K562 (cell line): ENCODE results near the gene MYO1F. TPM values are rescaled to one million over a fixed set of nuclear protein-coding genes. Genes with fewer than 3 reads are reported as not detected.

ENCODE experiments used
- ARID2 ChIP-seq: fragments of 450-650 bp; IDR thresholded peaks from 2 replicates; pipeline ENCODE4 v1.6.1; 2017; ENCODE audit warnings: antibody characterized with exemption, mild to moderate bottlenecking
- CAMTA2 ChIP-seq: fragments of 250-450 bp; sonication (Bioruptor Pico); conservative IDR thresholded peaks from 2 replicates; pipeline ENCODE4 v1.5.1; 2022
- CBFA2T3 ChIP-seq: fragments of 450-650 bp; IDR thresholded peaks from 2 replicates; pipeline ENCODE4 v1.6.1; 2017
- CTBP1 ChIP-seq: fragments of 450-650 bp; IDR thresholded peaks from 2 replicates; pipeline ENCODE4 v1.6.1; 2016; ENCODE audit warnings: borderline replicate concordance
- DACH1 ChIP-seq: fragments of 450-650 bp; IDR thresholded peaks from 2 replicates; pipeline ENCODE4 v1.6.1; 2018; ENCODE audit not compliant: partially characterized antibody
- FIP1L1 ChIP-seq: fragments of 200-400 bp; formaldehyde crosslinking; IDR thresholded peaks from 2 replicates; pipeline ENCODE4 v1.6.1; 2018; ENCODE audit warnings: mild to moderate bottlenecking, low read depth, low read length; ENCODE audit not compliant: poor library complexity, severe bottlenecking
- HMGN3 ChIP-seq: IDR thresholded peaks from 2 replicates; pipeline ENCODE4 v1.6.1; 2011; ENCODE audit warnings: borderline replicate concordance, low read depth, mild to moderate bottlenecking, mixed read lengths, low read length; ENCODE audit not compliant: insufficient read length; ENCODE audit errors: extremely low read depth
- HSF4 ChIP-seq: fragments of 250-450 bp; sonication (Bioruptor Pico); IDR thresholded peaks from 2 replicates; pipeline ENCODE4 v2.1.2; 2022; ENCODE audit warnings: mild to moderate bottlenecking, moderate library complexity, borderline replicate concordance
- KLF10 ChIP-seq: fragments of 250-450 bp; sonication (Bioruptor Pico); IDR thresholded peaks from 2 replicates; pipeline ENCODE4 v1.6.1; 2021; ENCODE audit warnings: matching md5 sums
- RFX5 ChIP-seq: IDR thresholded peaks from 2 replicates; pipeline ENCODE4 v1.6.1; 2011; ENCODE audit warnings: low read depth, mild to moderate bottlenecking, improper control_type of control experiment, low read length
- RFX7 ChIP-seq: fragments of 250-450 bp; sonication (Bioruptor Pico); IDR thresholded peaks from 2 replicates; pipeline ENCODE4 v1.5.1; 2021; ENCODE audit warnings: mild to moderate bottlenecking
- SIRT6 ChIP-seq: IDR thresholded peaks from one replicate; pipeline ENCODE4 v1.6.1; 2012; ENCODE audit warnings: low read depth, mild to moderate bottlenecking, control low read depth, inconsistent platforms, low read length, moderate library complexity
- SNIP1 ChIP-seq: fragments of 450-650 bp; IDR thresholded peaks from 2 replicates; pipeline ENCODE4 v1.7.1; 2017; ENCODE audit warnings: low read depth, mild to moderate bottlenecking
- SP1 ChIP-seq: sonication (generic); formaldehyde crosslinking; IDR thresholded peaks from 2 replicates; pipeline ENCODE4 v1.8.1; 2022; ENCODE audit warnings: mild to moderate bottlenecking, missing genetic modification reagents
- ZNF24 ChIP-seq: fragments of 450-650 bp; IDR thresholded peaks from 2 replicates; pipeline ENCODE4 v1.6.1; 2016
- ZNF263 ChIP-seq: sonication (generic); formaldehyde crosslinking; IDR thresholded peaks from 2 replicates; pipeline ENCODE4 v1.8.0; 2022; ENCODE audit warnings: mild to moderate bottlenecking, missing genetic modification reagents, borderline replicate concordance
- polyA plus RNA-seq, 8 experiments: library from polyadenylated mRNA; depleted of rRNA in 4 of 8; stranded (reverse) in 5 of 8; unstranded in 3 of 8; fragments of >200 nt; fragmentation: Nextera tagmentation in 2 of 8; fragmentation: Illumina TruSeq in 1 of 8; extraction: Ambion mirVana in 2 of 8; extraction: Trizol in 1 of 8; gene quantifications; 2 replicates each; pipeline versions ENCODE4 v1.2.1 to v1.2.3, GENCODE V29; 2011 to 2014; ENCODE audit warnings: inconsistent platforms in 1 of 8, missing spikeins in 1 of 8
- total RNA-seq, 7 experiments: library from RNA; depleted of rRNA in 6 of 7; stranded (reverse); fragments of >200 nt in 6 of 7; fragmentation: Illumina TruSeq in 2 of 7; extraction: Trizol in 2 of 7; gene quantifications; 2 replicates each; pipeline versions ENCODE4 v1.2.1 to v1.2.3, GENCODE V29; 2011 to 2021; ENCODE audit warnings: low replicate concordance in 1 of 7
- TF ChIP-seq, protein P1 (sequence below): fragments of 250-450 bp; sonication (Bioruptor Pico); IDR thresholded peaks from 2 replicates; pipeline ENCODE4 v1.5.0; 2021
- TF ChIP-seq, protein P2 (sequence below): fragments of 450-650 bp; IDR thresholded peaks from 2 replicates; pipeline ENCODE4 v1.6.1; 2016; ENCODE audit warnings: missing biosample characterization, missing genetic modification characterization
- TF ChIP-seq, protein P3 (sequence below): fragments of 450-650 bp; IDR thresholded peaks from 2 replicates; pipeline ENCODE4 v1.6.1; 2017; ENCODE audit warnings: mild to moderate bottlenecking, moderate library complexity
- TF ChIP-seq, protein P4 (sequence below), 2 experiments: fragments of 450-650 bp; IDR thresholded peaks; 2 replicates each; pipeline ENCODE4 v1.6.1; 2016
- TF ChIP-seq, protein P5 (sequence below): sonication (generic); formaldehyde crosslinking; IDR thresholded peaks from 2 replicates; pipeline ENCODE4 v1.8.0; 2022; ENCODE audit warnings: mild to moderate bottlenecking, low read depth, missing genetic modification reagents

MYO1F gene
- total and polyA plus RNA-seq, 9 of the 15 experiments (the other 6 are each of a cell fraction or from before 2014, with no cell fraction given) = 0.78 to 9.4 (median 4.3) TPM

DNA sequence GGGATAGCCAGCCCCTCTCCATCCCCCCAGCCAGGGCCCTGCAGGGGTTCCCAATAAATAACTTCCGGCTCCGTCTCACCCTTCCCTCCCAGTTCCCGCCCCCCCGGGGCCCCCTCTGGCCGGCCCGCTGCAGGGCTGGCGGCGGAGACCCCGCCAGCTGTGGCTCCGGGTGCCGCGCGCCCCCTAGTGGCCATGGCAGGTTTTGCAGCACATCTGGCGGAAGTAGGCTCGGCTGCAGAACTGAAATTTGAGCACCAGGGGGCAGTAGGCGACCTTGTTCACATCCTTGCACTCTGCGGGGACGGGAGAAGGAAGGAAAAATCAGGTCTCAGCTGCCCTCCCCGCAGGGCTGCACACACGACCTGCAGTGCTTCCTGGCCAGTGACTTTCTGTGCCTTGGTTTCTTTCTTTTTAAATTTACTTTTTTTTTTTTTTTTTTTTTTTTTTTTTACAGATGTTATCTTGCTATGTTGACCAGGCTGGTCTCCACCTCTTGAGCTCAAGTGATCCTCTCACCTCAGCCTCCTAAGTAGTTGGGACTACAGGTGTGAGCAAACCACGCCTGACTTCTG lies 3.6 kb upstream of the MYO1F start (continued):
- TF ChIP-seq DACH1 = peak; percentile 51
- peak; percentile 61; the same call in 1 of the 2 replicates for TF ChIP-seq SP1 (CRISPR knock-in tag)
- TF ChIP-seq, protein P1, sequence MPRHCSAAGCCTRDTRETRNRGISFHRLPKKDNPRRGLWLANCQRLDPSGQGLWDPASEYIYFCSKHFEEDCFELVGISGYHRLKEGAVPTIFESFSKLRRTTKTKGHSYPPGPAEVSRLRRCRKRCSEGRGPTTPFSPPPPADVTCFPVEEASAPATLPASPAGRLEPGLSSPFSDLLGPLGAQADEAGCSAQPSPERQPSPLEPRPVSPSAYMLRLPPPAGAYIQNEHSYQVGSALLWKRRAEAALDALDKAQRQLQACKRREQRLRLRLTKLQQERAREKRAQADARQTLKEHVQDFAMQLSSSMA = no peak
- TF ChIP-seq RFX5 = no peak
- peak; percentile 50; the same call in 1 of the 2 replicates for TF ChIP-seq CTBP1
- no peak for TF ChIP-seq ZNF24
- TF ChIP-seq, protein P2, sequence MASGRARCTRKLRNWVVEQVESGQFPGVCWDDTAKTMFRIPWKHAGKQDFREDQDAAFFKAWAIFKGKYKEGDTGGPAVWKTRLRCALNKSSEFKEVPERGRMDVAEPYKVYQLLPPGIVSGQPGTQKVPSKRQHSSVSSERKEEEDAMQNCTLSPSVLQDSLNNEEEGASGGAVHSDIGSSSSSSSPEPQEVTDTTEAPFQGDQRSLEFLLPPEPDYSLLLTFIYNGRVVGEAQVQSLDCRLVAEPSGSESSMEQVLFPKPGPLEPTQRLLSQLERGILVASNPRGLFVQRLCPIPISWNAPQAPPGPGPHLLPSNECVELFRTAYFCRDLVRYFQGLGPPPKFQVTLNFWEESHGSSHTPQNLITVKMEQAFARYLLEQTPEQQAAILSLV (tag) = no peak
- TF ChIP-seq FIP1L1 = no peak
- TF ChIP-seq, protein P3, sequence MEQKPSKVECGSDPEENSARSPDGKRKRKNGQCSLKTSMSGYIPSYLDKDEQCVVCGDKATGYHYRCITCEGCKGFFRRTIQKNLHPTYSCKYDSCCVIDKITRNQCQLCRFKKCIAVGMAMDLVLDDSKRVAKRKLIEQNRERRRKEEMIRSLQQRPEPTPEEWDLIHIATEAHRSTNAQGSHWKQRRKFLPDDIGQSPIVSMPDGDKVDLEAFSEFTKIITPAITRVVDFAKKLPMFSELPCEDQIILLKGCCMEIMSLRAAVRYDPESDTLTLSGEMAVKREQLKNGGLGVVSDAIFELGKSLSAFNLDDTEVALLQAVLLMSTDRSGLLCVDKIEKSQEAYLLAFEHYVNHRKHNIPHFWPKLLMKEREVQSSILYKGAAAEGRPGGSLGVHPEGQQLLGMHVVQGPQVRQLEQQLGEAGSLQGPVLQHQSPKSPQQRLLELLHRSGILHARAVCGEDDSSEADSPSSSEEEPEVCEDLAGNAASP = no peak
- no peak for TF ChIP-seq KLF10 (CRISPR knock-in tag)
- TF ChIP-seq, protein P4, sequence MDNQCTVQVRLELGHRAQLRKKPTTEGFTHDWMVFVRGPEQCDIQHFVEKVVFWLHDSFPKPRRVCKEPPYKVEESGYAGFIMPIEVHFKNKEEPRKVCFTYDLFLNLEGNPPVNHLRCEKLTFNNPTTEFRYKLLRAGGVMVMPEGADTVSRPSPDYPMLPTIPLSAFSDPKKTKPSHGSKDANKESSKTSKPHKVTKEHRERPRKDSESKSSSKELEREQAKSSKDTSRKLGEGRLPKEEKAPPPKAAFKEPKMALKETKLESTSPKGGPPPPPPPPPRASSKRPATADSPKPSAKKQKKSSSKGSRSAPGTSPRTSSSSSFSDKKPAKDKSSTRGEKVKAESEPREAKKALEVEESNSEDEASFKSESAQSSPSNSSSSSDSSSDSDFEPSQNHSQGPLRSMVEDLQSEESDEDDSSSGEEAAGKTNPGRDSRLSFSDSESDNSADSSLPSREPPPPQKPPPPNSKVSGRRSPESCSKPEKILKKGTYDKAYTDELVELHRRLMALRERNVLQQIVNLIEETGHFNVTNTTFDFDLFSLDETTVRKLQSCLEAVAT (IDR thresholded peaks at IDR 0.05) = 0 out of 4 replicates have a peak, but pooled peaks of 1 of the 2 experiments have one; percentile 31
- peak; percentile 37; the same call in 1 of the 2 replicates for TF ChIP-seq CBFA2T3
- 0 out of 2 replicates have a peak, but pooled peaks have one; percentile 61 for TF ChIP-seq ARID2
- peak; percentile 46; the same call in 1 of the 2 replicates for TF ChIP-seq CAMTA2 (CRISPR knock-in tag)
- no peak for TF ChIP-seq SIRT6
- TF ChIP-seq HMGN3 = peak; percentile 40
- no peak for TF ChIP-seq RFX7 (CRISPR knock-in tag)
- TF ChIP-seq SNIP1 = no peak
- peak; percentile 77; the same call in 1 of the 2 replicates for TF ChIP-seq ZNF263 (CRISPR knock-in tag)
- TF ChIP-seq HSF4 (CRISPR knock-in tag) = no peak
- TF ChIP-seq, protein P5, sequence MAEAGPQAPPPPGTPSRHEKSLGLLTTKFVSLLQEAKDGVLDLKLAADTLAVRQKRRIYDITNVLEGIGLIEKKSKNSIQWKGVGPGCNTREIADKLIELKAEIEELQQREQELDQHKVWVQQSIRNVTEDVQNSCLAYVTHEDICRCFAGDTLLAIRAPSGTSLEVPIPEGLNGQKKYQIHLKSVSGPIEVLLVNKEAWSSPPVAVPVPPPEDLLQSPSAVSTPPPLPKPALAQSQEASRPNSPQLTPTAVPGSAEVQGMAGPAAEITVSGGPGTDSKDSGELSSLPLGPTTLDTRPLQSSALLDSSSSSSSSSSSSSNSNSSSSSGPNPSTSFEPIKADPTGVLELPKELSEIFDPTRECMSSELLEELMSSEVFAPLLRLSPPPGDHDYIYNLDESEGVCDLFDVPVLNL (CRISPR knock-in tag) = no peak
